ENCODE measurements around the gene VSTM2L. TPM values are rescaled to one million over a fixed set of nuclear protein-coding genes. Genes with fewer than 3 reads are reported as not detected.

Gene VSTM2L
- total RNA-seq, 4 donors from 2014 or later, result 0.37 to 0.94 (median 0.62) TPM

DNA sequence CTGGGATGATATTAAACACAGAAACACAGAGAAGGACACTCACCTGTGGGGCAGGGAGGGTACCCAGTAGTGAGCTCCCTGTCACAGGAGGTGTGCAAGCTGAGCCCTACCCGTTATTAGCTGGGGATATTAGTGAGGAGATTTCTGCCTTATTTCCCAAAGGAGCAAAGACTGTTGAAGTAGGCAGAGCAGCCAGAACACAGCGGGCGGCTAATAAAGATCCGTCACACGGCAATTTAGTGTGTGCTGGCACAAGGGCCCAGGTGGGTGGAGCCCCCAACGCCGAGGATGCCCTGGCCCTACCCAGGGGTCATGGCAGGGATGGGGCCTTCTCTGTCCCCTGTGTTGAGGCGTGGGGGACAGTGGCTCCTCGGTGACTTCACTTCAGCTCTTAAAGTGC is 8.3 kb downstream of the VSTM2L start:
- TF ChIP-seq, protein P1, sequence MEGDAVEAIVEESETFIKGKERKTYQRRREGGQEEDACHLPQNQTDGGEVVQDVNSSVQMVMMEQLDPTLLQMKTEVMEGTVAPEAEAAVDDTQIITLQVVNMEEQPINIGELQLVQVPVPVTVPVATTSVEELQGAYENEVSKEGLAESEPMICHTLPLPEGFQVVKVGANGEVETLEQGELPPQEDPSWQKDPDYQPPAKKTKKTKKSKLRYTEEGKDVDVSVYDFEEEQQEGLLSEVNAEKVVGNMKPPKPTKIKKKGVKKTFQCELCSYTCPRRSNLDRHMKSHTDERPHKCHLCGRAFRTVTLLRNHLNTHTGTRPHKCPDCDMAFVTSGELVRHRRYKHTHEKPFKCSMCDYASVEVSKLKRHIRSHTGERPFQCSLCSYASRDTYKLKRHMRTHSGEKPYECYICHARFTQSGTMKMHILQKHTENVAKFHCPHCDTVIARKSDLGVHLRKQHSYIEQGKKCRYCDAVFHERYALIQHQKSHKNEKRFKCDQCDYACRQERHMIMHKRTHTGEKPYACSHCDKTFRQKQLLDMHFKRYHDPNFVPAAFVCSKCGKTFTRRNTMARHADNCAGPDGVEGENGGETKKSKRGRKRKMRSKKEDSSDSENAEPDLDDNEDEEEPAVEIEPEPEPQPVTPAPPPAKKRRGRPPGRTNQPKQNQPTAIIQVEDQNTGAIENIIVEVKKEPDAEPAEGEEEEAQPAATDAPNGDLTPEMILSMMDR (IDR thresholded peaks at IDR 0.05), result no peak
- DNase-seq (ENCODE audit: low spot score) (no peak), ATAC-seq (ENCODE audit: low FRiP score) (no peak)

DNA sequence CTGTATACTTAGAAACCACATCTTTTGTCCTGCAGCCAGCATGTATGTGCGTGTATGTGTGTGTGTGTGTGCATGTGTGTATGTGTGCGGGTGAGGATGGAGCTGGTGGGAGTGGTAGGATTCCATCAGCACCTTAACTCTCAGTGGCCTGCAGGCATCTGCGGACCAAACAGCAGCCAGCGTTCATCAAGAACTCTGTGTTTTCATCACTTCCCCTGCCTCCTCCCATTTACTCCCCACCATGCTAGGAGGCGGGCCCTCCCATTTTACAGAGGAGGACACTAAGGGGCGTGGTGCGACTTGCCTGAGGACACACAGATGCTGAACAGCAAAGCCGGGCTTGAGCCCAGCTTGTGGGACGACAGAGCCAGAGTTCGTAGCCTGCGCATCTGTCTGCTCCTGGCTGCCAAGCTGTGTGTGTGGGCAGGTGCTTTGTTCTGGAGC is 8.9 kb downstream of the VSTM2L start:
- ATAC-seq (ENCODE audit: low FRiP score) (no peak), DNase-seq (ENCODE audit: low spot score) (no peak)

DNA sequence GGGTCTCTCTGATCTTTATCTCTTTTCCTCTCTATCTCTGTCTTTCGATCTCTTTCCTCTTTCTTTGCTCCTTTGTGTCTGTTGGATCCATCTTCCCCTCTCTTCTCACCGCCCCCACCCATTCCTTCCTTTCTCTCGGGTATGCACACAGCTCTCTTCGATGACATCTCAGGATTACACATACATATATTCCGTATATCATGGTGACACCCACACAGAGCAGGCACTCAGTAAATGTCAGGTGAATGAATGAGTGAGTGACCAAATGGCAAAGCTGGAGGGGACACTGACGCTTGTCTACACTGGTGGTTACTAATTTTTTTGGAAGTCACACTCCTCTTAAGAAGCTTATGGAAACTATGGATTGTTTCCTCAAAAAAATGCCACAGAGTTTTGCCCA is 9.9 kb downstream of the VSTM2L start:
- no peak for ATAC-seq (ENCODE audit: low FRiP score)
- DNase-seq (ENCODE audit: low spot score), result no peak
- TF ChIP-seq, protein P1 (IDR thresholded peaks at IDR 0.05), result no peak

More for the DNA sequence above, 8.9 kb downstream of the VSTM2L start:
- TF ChIP-seq, protein P1 (IDR thresholded peaks at IDR 0.05), result no peak

DNA sequence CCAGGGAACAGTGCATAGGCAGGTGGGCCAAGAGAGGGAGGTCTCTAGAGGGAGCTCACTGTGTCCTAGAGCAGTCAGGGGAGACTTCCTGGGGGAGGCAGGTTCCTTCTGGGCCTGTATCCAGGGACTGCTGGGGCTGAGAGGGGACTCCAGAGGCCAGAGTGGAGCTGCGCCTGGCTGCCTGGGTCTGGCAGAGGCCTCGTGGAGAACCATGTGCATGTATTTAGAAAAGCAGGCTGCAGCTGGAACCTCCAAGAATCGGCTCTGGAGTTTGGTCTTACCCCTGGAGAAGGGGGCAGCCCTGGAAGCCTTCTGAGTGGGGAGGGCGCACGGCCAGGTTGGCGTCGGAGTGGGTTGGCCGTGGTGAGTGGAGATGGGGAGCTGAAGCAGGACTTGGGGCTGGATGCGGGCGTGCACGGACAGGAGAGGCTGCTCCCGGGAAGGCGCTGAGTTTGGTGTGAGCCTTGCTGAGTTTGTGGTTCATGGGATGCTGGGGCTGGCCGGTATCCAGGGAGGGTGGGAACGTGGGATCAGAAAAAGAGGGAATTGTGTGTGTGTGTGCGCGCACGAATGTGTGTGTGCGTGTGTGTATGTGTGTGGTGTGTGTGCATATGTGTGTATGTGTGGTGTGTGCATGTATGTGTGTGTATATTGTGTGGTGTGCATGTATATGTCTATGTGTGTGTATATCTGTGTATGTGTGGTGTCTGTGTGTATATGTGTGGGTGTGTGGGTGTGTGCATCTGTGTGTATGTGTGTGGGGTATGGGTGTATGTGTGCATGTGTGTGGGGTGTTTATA is 10.8 kb downstream of the VSTM2L start:
- DNase-seq (ENCODE audit: low spot score) (no peak), ATAC-seq (ENCODE audit: low FRiP score) (no peak)
- TF ChIP-seq, protein P1 (IDR thresholded peaks at IDR 0.05), result no peak

DNA sequence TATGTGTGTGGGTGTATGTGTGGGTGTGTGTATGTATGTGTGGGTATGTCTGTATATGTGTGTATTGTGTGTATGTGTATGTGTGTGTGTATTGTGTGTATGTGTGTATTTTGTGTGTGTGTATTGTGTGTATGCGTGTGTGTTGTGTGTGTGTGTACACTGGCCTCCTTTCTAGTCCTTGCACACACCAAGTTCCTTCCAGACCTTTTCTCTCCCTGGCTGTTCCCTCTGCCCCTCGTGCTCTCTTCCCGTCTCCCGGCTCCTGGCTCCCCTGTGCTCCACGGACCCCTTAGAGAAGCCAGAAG is 11.4 kb downstream of the VSTM2L start:
- no peak for DNase-seq (ENCODE audit: low spot score)
- ATAC-seq (ENCODE audit: low FRiP score), result no peak
- TF ChIP-seq, protein P1 (IDR thresholded peaks at IDR 0.05), result no peak

DNA sequence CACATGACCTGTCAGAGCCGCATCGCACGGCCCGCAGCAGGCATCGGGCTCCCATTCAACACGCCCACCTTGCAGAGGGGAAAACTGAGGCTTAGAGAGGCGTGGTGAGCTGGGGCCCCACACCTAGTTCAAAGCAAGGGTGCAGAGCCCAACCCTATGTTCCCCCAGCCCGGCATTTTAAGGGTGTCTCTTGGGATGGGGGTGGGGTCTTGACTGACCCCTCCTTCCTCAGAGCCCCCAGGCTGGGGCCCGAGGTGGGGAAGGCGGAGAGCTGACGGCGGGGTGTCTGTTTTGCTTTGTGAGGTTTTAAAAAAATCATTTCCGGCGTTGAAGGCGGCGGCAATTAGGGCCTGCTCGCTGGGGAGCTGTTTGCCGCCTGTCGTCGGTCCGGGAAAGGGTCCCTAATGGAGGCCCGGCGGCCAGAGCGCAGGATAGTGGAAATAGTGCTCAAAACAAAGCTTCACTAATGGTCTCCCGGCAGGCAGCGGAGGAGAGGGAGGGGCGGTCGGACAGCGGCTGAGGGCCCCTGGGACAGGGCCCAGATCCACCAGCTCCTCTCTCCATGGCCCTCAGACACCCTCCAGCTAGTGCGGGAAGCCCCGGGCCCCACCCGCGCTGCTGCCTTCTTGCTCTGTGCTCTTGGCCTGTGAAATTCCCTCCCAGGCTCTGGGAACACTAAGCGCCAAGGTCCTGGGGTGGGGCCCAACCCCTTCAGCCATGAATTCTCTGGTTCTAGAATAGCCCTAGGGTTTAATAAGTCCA is 11.9 kb downstream of the VSTM2L start:
- TF ChIP-seq, protein P1 (IDR thresholded peaks at IDR 0.05), result no peak
- no peak for DNase-seq (ENCODE audit: low spot score)
- no peak for ATAC-seq (ENCODE audit: low FRiP score)

DNA sequence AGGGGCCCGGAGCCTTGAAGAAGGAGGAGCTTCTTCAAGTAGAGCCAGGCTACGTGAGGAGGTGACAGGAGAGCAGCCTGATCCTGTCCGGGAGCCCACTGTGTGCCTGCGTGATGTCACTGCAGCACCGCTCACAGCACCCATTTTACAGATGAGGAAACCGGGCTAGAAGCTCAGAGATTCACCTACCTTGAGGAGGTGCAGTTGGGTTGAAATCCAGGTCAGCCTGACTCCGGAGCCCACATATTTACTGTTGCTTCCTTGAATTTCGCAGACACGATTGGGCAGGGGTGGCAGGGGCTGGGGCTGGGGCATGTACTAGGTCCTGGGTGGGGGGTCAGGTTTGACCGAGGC is 12.5 kb downstream of the VSTM2L start:
- ATAC-seq (ENCODE audit: low FRiP score) (no peak), DNase-seq (ENCODE audit: low spot score) (no peak)
- TF ChIP-seq, protein P1 (IDR thresholded peaks at IDR 0.05), result no peak
